Measurements from ENCODE around the gene APCS.

DNA sequence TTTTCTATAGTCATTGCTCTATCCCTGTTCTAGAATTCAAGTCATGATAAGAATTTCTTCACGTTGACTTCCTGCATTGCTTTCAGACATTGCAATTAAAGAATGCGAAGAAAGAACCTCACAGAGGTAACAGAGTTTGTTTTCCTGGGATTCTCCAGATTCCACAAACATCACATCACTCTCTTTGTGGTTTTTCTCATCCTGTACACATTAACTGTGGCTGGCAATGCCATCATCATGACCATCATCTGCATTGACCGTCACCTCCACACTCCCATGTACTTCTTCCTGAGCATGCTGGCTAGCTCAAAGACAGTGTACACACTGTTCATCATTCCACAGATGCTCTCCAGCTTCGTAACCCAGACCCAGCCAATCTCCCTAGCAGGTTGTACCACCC, 10.6 kb downstream of the APCS start:
- TF ChIP-seq POLR2A (IDR thresholded peaks at IDR 0.05), result no peak
- TF ChIP-seq, protein P1, sequence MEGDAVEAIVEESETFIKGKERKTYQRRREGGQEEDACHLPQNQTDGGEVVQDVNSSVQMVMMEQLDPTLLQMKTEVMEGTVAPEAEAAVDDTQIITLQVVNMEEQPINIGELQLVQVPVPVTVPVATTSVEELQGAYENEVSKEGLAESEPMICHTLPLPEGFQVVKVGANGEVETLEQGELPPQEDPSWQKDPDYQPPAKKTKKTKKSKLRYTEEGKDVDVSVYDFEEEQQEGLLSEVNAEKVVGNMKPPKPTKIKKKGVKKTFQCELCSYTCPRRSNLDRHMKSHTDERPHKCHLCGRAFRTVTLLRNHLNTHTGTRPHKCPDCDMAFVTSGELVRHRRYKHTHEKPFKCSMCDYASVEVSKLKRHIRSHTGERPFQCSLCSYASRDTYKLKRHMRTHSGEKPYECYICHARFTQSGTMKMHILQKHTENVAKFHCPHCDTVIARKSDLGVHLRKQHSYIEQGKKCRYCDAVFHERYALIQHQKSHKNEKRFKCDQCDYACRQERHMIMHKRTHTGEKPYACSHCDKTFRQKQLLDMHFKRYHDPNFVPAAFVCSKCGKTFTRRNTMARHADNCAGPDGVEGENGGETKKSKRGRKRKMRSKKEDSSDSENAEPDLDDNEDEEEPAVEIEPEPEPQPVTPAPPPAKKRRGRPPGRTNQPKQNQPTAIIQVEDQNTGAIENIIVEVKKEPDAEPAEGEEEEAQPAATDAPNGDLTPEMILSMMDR (IDR thresholded peaks at IDR 0.05), result no peak

All from adrenal gland (tissue), 5 donors.